Adipocyte (in vitro differentiated cells): ENCODE results near the gene PLXND1.

Experiments used
- DNase-seq: peaks from one replicate; pipeline ENCODE4 v3.0.0-alpha.2; 2015; ENCODE audit warnings: low read depth
- H3K27me3 ChIP-seq: replicated peaks from 2 replicates; pipeline ENCODE4 v1.7.0; 2013; ENCODE audit warnings: mild to moderate bottlenecking, low read length, moderate library complexity; ENCODE audit not compliant: control insufficient read depth, insufficient read depth
- H3K36me3 ChIP-seq: 2 replicates; pipeline ENCODE4 v1.7.0; 2013; ENCODE audit warnings: low read length, mild to moderate bottlenecking, moderate library complexity; ENCODE audit not compliant: control insufficient read depth, insufficient read depth, severe bottlenecking
- H3K4me1 ChIP-seq: 2 replicates; pipeline ENCODE4 v1.7.0; 2013; ENCODE audit warnings: mild to moderate bottlenecking, low read length, moderate library complexity; ENCODE audit not compliant: control insufficient read depth, insufficient read depth
- H3K4me3 ChIP-seq: 2 replicates; pipeline ENCODE4 v1.7.0; 2013; ENCODE audit warnings: mild to moderate bottlenecking, low read length, moderate library complexity
- H3K9ac ChIP-seq: 2 replicates; pipeline ENCODE4 v1.7.0; 2013; ENCODE audit warnings: mild to moderate bottlenecking, low read length, moderate library complexity
- H3K9me3 ChIP-seq: 2 replicates; pipeline ENCODE4 v1.7.0; 2013; ENCODE audit warnings: mild to moderate bottlenecking, low read length, moderate library complexity; ENCODE audit not compliant: control insufficient read depth

The PLXND1 gene

DNA sequence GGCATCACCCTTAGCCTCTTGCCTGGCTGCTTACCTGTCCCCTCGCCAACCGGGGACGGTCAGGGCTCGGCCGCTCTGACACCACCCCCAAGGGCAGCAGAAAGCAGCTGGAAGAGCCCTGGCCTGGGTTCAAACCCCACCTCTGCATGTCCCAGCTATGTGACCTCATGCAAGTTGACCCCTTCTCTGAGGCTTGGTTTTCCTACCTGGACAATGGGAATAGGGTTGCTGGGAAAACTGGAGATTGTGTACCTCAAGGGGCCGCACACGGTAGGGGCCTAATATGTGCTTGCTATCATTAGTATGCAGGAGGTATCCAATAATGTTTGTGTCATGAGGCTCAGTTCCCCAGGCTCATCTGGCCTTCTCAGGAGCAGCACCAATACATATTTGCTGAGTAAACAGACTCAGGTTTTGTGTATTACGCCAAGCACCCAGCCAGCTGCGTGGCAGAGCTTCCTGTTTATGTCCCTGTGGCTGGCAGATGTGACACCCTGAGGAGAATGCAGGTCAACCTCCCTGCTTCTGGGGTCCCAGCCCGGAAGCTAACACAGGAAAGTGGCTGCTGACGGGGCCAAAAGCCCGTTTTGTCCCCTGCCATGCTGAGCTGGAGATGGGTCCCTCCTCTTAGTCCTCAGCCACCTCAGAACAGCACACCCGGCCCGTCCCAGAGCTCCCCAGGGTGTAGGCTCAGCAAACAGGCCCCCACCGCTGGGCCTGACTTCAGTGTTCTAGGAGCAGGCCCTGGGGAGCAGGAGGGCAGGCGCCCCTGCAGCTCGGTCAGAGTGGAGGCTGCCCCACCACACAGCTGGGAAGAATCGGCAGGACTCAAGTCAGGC lies 29.7 kb downstream of the PLXND1 start:
- Histone ChIP-seq H3K36me3 (peaks cover 88% of the 10 kb centered on the region), H3K27me3 (no peaks in the 10 kb centered on the region), H3K4me3 (no peak overlapping the region), H3K4me1 (peaks cover 4% of the 10 kb centered on the region), H3K9me3 (no peaks in the 10 kb centered on the region), H3K9ac (peak overlapping the region; percentile 48)
- DNase-seq = no peak

DNA sequence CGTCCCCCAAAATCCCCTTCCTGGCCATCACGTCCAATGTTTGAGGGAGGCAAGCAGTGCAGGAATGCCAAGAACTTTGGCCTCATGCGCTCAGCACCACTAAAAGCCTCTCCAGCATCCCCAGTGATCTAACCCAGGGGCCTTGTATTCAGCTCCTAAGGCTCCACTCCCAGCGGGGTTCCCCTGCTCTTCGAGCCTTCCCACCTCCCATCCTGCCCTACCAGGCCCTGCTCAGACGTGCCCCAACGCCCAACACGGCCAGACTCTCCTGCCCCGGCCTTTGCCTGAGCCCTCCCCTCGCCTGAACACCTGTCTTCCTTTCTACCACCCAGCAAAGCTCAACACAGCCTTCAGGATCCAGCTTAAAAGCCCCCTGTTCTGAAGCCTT lies 30.5 kb downstream of the PLXND1 start:
- Histone ChIP-seq H3K27me3 (no peaks in the 10 kb centered on the region), H3K4me3 (no peak overlapping the region), H3K4me1 (peaks cover 4% of the 10 kb centered on the region), H3K36me3 (peaks cover 88% of the 10 kb centered on the region), H3K9me3 (no peaks in the 10 kb centered on the region), H3K9ac (no peak overlapping the region)
- DNase-seq = no peak

DNA sequence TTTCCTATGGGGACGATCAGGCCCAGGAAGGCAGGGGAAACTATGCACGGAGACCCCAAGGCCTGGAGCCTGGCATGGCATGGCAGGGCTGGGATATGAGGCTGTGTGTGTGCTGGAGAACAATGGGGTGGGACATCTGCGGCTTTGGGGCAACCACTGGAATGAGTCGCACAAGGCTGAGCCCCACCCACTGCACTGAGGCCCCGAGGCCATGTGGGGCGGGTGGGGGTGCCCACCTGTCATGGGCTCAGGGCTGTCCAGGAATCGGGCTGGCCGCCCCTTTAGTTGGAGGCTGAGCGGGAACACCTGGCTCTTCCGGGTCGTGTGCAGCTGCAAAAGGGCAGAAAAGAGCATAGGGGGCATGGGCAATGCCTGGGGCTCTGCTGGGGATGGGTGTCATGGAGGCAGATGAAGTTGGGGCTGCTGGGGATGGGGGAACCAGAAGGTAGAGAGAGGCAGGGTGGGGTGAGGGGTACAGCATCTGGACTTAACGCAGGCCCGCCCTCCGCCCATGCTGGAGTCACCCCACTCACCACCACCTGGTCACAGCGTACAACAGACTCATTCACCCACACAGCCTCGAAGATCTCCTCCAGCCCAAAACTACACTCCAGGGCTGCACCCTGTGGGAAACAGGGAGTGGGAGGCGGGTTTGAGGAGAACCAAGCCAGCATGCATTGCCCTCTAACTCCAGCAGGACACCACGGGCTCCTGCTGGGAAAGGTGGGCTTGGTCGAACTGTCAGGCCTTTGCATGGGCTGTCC lies 31.1 kb downstream of the PLXND1 start:
- Histone ChIP-seq H3K4me3 (no peak overlapping the region), H3K4me1 (peaks cover 4% of the 10 kb centered on the region), H3K36me3 (peaks cover 88% of the 10 kb centered on the region), H3K9me3 (no peaks in the 10 kb centered on the region), H3K27me3 (no peaks in the 10 kb centered on the region), H3K9ac (no peak overlapping the region)
- no peak for DNase-seq

DNA sequence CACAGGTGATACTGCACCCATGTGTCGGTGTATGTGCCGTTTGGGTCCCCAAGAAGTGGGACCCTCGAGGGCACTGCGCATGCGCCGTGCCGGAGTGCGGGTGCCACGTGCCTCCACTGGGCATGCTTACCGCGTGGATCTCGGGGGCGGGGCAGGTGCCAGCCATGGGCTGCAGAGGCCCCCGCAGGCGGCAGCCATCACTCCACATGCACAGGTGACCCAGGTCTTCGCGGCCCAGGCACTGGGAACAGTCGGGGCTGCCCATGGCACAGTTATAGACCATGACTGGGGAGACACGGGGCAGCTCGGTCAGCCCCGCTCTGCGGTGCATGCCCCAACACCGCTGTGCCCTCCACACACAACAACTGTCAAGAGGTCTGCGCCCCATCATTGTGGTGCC lies 32.3 kb downstream of the PLXND1 start:
- Histone ChIP-seq H3K4me3 (no peak overlapping the region), H3K36me3 (peaks cover 92% of the 10 kb centered on the region), H3K27me3 (no peaks in the 10 kb centered on the region), H3K9me3 (no peaks in the 10 kb centered on the region), H3K9ac (no peak overlapping the region), H3K4me1 (peaks cover 4% of the 10 kb centered on the region)
- DNase-seq = no peak

DNA sequence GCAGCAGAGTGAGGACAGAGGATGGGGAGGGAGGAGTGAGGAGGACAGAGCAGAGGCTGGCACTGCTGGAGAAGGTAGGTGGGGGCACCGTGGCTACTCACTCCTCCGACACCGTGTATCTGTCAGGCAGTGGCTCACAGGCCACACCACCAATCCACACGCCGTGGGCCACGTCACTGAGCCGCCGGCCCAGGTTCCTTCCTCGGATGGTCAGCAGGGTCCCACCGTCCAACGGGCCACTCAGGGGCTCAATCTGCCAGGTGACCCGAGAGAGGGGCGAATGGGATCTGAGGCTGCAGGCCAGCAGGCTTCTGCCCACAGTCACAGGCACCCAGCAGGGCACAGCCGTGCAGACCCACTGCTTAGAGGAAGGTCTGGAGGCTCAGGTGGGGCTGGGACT lies 33.0 kb downstream of the PLXND1 start:
- Histone ChIP-seq H3K9me3 (no peaks in the 10 kb centered on the region), H3K9ac (no peak overlapping the region), H3K4me1 (peaks cover 8% of the 10 kb centered on the region), H3K36me3 (peaks cover 97% of the 10 kb centered on the region), H3K27me3 (no peaks in the 10 kb centered on the region), H3K4me3 (no peak overlapping the region)
- no peak for DNase-seq

DNA sequence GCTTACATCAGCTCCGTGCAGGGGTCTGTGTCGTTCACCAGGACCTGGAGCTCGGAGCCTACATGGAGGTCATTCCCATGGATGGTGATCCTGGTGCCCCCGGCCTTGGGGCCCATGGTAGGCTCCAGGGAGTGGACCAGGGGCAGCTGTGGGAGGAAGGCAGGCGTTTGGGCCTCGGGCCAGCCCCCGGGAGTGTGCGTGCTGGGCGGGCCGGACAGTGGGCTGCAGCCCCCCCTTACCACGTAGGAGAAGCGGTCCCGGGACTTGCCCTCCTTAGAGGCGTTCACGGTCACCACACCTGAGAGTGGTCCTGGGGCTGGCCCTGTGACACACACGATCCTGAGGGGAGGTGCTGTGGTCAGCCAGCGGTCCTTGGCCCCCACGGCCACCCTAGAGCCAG lies 33.9 kb downstream of the PLXND1 start:
- Histone ChIP-seq H3K9me3 (no peaks in the 10 kb centered on the region), H3K4me1 (peaks cover 5% of the 10 kb centered on the region), H3K36me3 (peaks cover 92% of the 10 kb centered on the region), H3K9ac (peak overlapping the region; percentile 8), H3K27me3 (no peaks in the 10 kb centered on the region), H3K4me3 (no peak overlapping the region)
- DNase-seq = no peak

DNA sequence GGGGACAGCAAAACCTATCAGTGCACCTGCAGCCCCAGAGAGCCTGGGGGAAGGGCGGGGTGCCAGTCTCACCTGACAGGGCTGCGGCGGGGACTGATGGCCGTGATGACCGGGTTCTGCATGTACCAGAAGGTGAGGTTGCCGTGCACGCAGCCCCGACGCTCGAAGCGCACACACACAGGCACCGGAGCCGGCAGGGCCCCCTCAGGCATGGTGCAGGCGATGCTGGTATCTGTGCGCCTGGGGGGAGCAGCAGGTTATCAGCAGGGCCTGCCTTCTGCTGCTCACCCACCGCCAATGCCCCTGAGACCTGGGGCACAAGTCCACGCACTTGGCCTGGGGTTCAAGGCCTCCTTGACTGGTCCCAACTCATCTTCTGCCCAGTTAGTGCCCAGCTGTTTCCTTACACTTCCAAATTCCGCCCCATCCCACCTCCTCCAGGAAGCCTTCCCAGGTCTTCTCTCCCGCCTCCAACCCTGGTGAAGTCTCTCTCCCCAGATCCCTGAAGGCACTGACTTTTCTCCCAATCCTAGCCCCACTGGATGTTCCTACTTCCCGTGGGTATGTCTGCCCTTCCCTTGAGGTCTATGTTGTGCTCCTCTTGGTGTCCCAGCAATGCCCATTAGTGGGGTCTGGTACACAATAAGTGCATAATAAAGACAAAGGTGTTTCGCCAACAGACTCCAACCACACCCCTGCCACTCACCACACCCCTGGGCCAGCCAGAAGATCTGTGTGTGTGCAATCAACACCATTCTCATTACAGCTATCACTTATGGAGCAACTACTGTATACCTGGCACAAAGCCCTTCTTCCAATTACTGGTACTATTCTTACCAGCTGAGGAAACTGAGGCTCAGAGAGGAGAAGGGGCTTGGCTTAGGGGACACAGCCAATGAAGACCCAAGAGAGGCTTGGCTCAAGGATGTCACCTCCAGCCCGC lies 34.6 kb downstream of the PLXND1 start:
- Histone ChIP-seq H3K9me3 (no peaks in the 10 kb centered on the region), H3K27me3 (no peaks in the 10 kb centered on the region), H3K4me1 (peaks cover 4% of the 10 kb centered on the region), H3K9ac (peak overlapping the region; percentile 8), H3K4me3 (no peak overlapping the region), H3K36me3 (peaks cover 95% of the 10 kb centered on the region)
- no peak for DNase-seq

DNA sequence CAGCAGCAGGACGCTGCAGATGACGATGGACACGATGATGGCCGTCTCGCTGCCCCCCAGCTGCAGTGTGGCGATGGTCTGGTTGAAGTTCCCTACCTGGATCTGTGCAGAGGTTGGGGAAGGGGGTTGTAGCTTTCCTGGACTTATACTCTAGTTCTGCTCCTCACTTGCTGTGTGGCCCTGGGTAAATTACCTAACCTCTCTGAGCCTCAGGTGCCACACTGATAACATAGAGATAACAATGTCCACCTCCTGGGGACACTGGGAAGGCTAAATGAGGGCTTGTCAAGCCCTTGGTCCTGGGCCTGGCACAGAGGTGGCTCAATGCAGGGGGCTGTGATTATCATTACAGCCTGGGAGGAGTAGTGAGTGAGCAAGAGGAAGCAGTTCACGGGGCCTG lies 36.6 kb downstream of the PLXND1 start:
- Histone ChIP-seq H3K36me3 (peaks cover 95% of the 10 kb centered on the region), H3K27me3 (no peaks in the 10 kb centered on the region)

DNA sequence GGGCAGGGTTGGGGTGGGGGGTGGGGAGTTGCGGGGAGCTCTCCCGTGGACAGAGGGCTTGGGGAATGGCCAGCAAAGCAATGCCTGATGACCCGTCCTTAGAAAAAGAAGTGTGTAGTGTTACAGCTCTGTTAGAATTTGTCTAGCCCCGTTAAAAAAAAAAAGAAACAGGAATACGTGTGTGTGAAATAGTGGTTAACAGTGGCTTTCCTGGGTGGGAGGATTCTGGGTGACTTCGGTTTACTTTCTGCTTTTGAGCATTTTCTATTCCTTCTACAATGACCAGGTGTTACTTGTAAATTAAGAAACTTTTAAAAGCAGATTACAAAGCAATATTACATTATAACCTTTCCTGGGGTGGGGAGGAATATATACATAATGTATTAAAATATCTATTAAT lies 38.5 kb downstream of the PLXND1 start:
- no peak for DNase-seq
- Histone ChIP-seq H3K27me3 (no peaks in the 10 kb centered on the region), H3K4me3 (no peak overlapping the region), H3K4me1 (peaks cover 27% of the 10 kb centered on the region), H3K9me3 (no peaks in the 10 kb centered on the region), H3K9ac (no peak overlapping the region), H3K36me3 (peaks cover 80% of the 10 kb centered on the region)

More for the DNA sequence above, 36.6 kb downstream of the PLXND1 start:
- peaks cover 11% of the 10 kb centered on the region for H3K4me1 ChIP-seq
- H3K9ac ChIP-seq = no peak overlapping the region
- H3K9me3 ChIP-seq = no peaks in the 10 kb centered on the region
- DNase-seq = no peak
- H3K4me3 ChIP-seq = no peak overlapping the region

DNA sequence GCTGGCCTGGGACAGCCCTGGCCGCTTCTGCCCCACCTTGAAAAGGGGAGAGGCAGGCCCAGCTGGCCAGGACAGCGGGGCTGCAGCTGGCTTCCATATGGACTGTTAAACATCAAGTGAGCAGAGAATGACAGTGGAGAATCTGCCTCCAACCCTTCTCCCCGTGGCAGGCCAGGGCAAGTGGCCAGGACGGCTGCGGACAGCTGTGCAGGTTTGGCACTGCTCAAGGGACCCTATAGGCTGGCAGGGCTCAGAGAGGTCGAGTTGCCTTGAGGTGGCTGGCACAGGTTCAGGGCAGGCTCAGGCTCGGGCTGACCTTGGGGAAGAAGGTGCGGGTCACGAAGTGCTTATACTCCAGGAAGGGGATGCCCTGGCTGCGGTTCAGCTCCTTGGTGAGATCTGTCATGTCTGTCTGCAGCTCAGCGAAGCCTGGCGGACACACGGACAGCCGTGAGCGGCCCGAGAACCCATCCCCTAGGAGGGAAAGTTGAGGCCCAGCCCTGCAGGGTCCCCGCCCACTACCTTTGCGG lies 39.2 kb downstream of the PLXND1 start:
- Histone ChIP-seq H3K4me3 (no peak overlapping the region), H3K9ac (peak overlapping the region; percentile 31), H3K27me3 (no peaks in the 10 kb centered on the region), H3K36me3 (peaks cover 80% of the 10 kb centered on the region), H3K9me3 (no peaks in the 10 kb centered on the region), H3K4me1 (peaks cover 34% of the 10 kb centered on the region)
- DNase-seq = no peak
